ENCODE results near the gene SOCS1.

The SOCS1 gene

GRCh38 chr16:11205754-11206581 lies 50.0 kb downstream of the SOCS1 start:
- in situ Hi-C loops (cut with MboI; ENCODE audit: low sequenced_read_pairs): no loop called here

- in situ Hi-C loops (cut with MboI; ENCODE audit: low sequenced_read_pairs): no loop called here
Measured at GRCh38 chr16:11205065-11205699, 50.8 kb downstream of the SOCS1 start.

DNA sequence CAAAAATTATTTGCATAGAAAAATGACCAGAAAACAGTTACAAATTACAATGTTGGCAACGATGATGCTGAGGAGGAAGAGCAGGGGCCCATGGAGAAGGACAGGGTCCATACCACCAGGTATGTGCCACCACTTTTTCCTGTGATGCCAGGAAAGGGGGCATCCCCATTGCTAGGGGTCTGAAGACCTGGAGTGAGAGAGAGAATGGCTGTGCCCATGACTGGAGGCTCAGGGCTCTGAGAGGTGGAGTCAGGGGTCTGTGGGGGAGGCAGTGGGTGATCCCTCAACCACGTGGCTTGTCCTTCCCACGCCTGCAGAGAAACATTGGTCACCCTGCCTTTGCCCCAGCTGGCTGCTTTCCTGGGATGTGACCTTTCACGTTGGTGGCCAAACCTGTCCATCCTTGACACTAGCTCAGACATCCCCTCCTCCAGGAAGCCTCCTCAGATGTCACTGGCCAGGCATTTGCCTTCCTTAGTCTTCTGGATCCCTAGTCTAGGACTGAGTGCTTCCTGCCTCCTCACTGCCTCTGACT lies 51.4 kb downstream of the SOCS1 start:
- in situ Hi-C loops (cut with MboI; ENCODE audit: low sequenced_read_pairs): no loop called here

Data from hTERT RPE-1 (cell line).